ENCODE measurements around the gene DNAJC3. TPM values are rescaled to one million over a fixed set of nuclear protein-coding genes. Genes with fewer than 3 reads are reported as not detected.

DNAJC3 gene
- total RNA-seq, 1 experiment from 2014 or later: 21.2 TPM

GRCh38 chr13:95704510-95704909, 27.6 kb downstream of the DNAJC3 start:
- Histone ChIP-seq H3K18ac (ENCODE audit: insufficient read length, low read depth, low read length) (no peak overlapping the region), H2BK120ac (ENCODE audit: low read depth, low read length, poor library complexity, severe bottlenecking) (no peak overlapping the region), H3K23ac (ENCODE audit: insufficient read length, low read depth, low read length) (no peak overlapping the region), H4K91ac (ENCODE audit: insufficient read length, low read depth, low read length) (no peak overlapping the region), H4K20me1 (ENCODE audit: control insufficient read depth, insufficient read depth, insufficient read length) (no peaks in the 10 kb centered on the region), H3K27me3 (ENCODE audit: insufficient read depth, low read length) (no peaks in the 10 kb centered on the region), H3K9me3 (ENCODE audit: control insufficient read depth, low read depth, low read length) (no peaks in the 10 kb centered on the region), H2BK5ac (ENCODE audit: insufficient read length, low read length) (no peak overlapping the region), H3K27ac (ENCODE audit: insufficient read length, low read depth, low read length) (no peak overlapping the region), H3K4me2 (ENCODE audit: insufficient read depth, insufficient read length, low read length) (no peak overlapping the region), H2AK5ac (ENCODE audit: insufficient read length, low read length) (no peak overlapping the region), H3K14ac (ENCODE audit: insufficient read depth, low read length) (no peak overlapping the region), H3T11ph (ENCODE audit: low read length) (no peak overlapping the region), H2AFZ (ENCODE audit: low read length) (no peak overlapping the region), H3K79me2 (ENCODE audit: insufficient read depth, low read length) (peaks cover 2% of the 10 kb centered on the region; the same call in 1 of the 2 replicates), H3K56ac (ENCODE audit: insufficient read length, low read depth, low read length) (no peak overlapping the region), H2BK12ac (ENCODE audit: insufficient read length, low read depth, low read length) (no peak overlapping the region), H3K23me2 (ENCODE audit: insufficient read length, low read depth, low read length, poor library complexity, severe bottlenecking) (no peaks in the 10 kb centered on the region), H3K4ac (ENCODE audit: low read depth, low read length) (no peak overlapping the region), H3K9ac (ENCODE audit: extremely low read depth, insufficient read length, low read length) (no peak overlapping the region), H2BK15ac (ENCODE audit: low read depth, low read length) (no peak overlapping the region), H4K5ac (ENCODE audit: insufficient read length, low read depth, low read length) (no peak overlapping the region), H2BK20ac (ENCODE audit: low read depth, low read length, poor library complexity, severe bottlenecking) (no peak overlapping the region), H4K8ac (replicated peaks; ENCODE audit: insufficient read length, low read depth, low read length) (no peak overlapping the region), H3K79me1 (ENCODE audit: insufficient read depth, low read depth, low read length, poor library complexity, severe bottlenecking) (no peaks in the 10 kb centered on the region), H3K4me1 (ENCODE audit: insufficient read depth, low read length) (0 out of 2 replicates have a peak, but pooled peaks cover 3% of the 10 kb centered on the region)
- Mint-ChIP-seq H3K36me3 (ENCODE audit: insufficient read depth in 1 of 3, low read depth in 3 of 3) (no peaks in the 10 kb centered on the region; a peak in 1 of 7 replicates), H3K27ac (no peak overlapping the region), H3K4me3 (no peak overlapping the region), H3K4me1 (peaks cover 0 to 8% of the 10 kb centered on the region in 2 experiments; a peak in 3 of 4 replicates), H3K27me3 (ENCODE audit: low read depth) (no peaks in the 10 kb centered on the region), H3K9me3 (no peaks in the 10 kb centered on the region)
- TF ChIP-seq, protein P1, sequence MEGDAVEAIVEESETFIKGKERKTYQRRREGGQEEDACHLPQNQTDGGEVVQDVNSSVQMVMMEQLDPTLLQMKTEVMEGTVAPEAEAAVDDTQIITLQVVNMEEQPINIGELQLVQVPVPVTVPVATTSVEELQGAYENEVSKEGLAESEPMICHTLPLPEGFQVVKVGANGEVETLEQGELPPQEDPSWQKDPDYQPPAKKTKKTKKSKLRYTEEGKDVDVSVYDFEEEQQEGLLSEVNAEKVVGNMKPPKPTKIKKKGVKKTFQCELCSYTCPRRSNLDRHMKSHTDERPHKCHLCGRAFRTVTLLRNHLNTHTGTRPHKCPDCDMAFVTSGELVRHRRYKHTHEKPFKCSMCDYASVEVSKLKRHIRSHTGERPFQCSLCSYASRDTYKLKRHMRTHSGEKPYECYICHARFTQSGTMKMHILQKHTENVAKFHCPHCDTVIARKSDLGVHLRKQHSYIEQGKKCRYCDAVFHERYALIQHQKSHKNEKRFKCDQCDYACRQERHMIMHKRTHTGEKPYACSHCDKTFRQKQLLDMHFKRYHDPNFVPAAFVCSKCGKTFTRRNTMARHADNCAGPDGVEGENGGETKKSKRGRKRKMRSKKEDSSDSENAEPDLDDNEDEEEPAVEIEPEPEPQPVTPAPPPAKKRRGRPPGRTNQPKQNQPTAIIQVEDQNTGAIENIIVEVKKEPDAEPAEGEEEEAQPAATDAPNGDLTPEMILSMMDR (conservative IDR thresholded peaks at IDR 0.05): peak; percentile 64
- DNase-seq: no peak
- no CpG with 5 or more reads among the region's 3 CpGs for WGBS (ENCODE audit: extremely low coverage, insufficient read length, low lambda C conversion rate)

All from H9 (cell line).